Kidney (tissue), 14 donors: ENCODE measurements around the gene VWA8. TPM values are rescaled to one million over a fixed set of nuclear protein-coding genes. Genes with fewer than 3 reads are reported as not detected.

Experiments used
- DNase-seq, 5 donors: peaks; one replicate each; pipeline ENCODE4 v3.0.0-alpha.2; 2013 to 2020
- FAIRE-seq: peaks from 2 replicates; lab custom pipeline; 2012; peaks lifted over from hg19 to GRCh38; lab: Jason Lieb, UNC
- H3K27ac ChIP-seq, 2 donors: one replicate each; pipeline ENCODE4 v1.7.0; 2013; ENCODE audit warnings: low read depth in 2 of 2, low read length in 2 of 2, inconsistent platforms in 1 of 2
- H3K27me3 ChIP-seq: one replicate; pipeline ENCODE4 v1.7.1; 2013; ENCODE audit warnings: low read length, inconsistent platforms; ENCODE audit not compliant: control insufficient read depth, insufficient read depth
- H3K36me3 ChIP-seq, 3 donors: one replicate each; pipeline versions ENCODE4 v1.7.0 to v1.7.1; 2013; ENCODE audit warnings: low read length in 3 of 3, control low read depth in 1 of 3, inconsistent platforms in 1 of 3; ENCODE audit not compliant: insufficient read depth in 3 of 3, control insufficient read depth in 2 of 3
- H3K4me1 ChIP-seq, 3 donors: one replicate each; pipeline versions ENCODE4 v1.7.0 to v1.7.1; 2013; ENCODE audit warnings: low read length in 3 of 3, inconsistent platforms in 1 of 3, low read depth in 1 of 3; ENCODE audit not compliant: control insufficient read depth in 2 of 3, insufficient read depth in 2 of 3
- H3K4me3 ChIP-seq, 3 donors: one replicate each; pipeline versions ENCODE4 v1.7.0 to v1.8.1; 2013; ENCODE audit warnings: low read length in 3 of 3, control low read depth in 1 of 3, inconsistent platforms in 1 of 3
- H3K9ac ChIP-seq, 3 donors: one replicate each; pipeline versions ENCODE4 v1.7.0 to v1.7.1; 2013; ENCODE audit warnings: low read length in 3 of 3, control low read depth in 1 of 3, inconsistent platforms in 1 of 3
- H3K9me3 ChIP-seq, 3 donors: one replicate each; pipeline versions ENCODE4 v1.7.0 to v1.7.1; 2013; ENCODE audit warnings: low read length in 3 of 3, control low read depth in 1 of 3, inconsistent platforms in 1 of 3; ENCODE audit not compliant: control insufficient read depth in 2 of 3, insufficient read depth in 1 of 3
- CTCF ChIP-seq: IDR thresholded peaks from 3 replicates; pipeline ENCODE4 v1.5.1; 2012; ENCODE audit warnings: mild to moderate bottlenecking, moderate library complexity, borderline replicate concordance; ENCODE audit not compliant: insufficient read depth; ENCODE audit errors: extremely low read depth
- intact Hi-C: fragments of 100-400 bp; cut with DNase I; formaldehyde crosslinking; loops from one replicate; pipeline ENCODE4 v1.11.1; 2022
- polyA plus RNA-seq: library from polyadenylated mRNA; stranded (reverse); fragments of 350-450 nt; fragmentation: Illumina TruSeq; extraction: RNeasy Lipid Tissue Mini Kit (QIAGEN cat#74804); gene quantifications from one replicate; pipeline ENCODE4 v1.2.3, GENCODE V29; 2014; ENCODE audit warnings: low read depth, low replicate concordance; ENCODE audit not compliant: insufficient read depth
- total RNA-seq: library from RNA; stranded (reverse); fragmentation: NEBNext Ultra II Directional; extraction: Animal tissue kit (Norgen Biotek cat#: 25700); gene quantifications from one replicate; pipeline ENCODE4 v1.2.1, GENCODE V29; 2021
- donor health status: control.
- donor health status: control.
- donor health status: control.
- donor health status: control.
- donor health status: control.
- donor health status: DM: yes; HTN: yes; CAD: no.
- donor health status: Normal renal cell carcinoma (clear cell type).

The VWA8 gene
- total and polyA plus RNA-seq, 2 donors from 2014 or later, result 6.4 to 21.3 TPM

- no peak for FAIRE-seq
- no peaks in the 10 kb centered on the region for H3K4me1 ChIP-seq
- intact Hi-C loops, result no loop called here
- TF ChIP-seq CTCF, result no peak
- H3K27me3 ChIP-seq, result no peaks in the 10 kb centered on the region
- no peaks in the 10 kb centered on the region for H3K9me3 ChIP-seq
- no peak overlapping the region for H3K27ac ChIP-seq
- no peak for DNase-seq
- peaks cover 0 to 4% (median 2%) of the 10 kb centered on the region in 3 donors for H3K36me3 ChIP-seq
- no peak overlapping the region for H3K9ac ChIP-seq
- no peak overlapping the region for H3K4me3 ChIP-seq
Observed at GRCh38 chr13:41716236-41716635, 244.7 kb downstream of the VWA8 start.

GRCh38 chr13:41713405-41713804, 247.5 kb downstream of the VWA8 start:
- FAIRE-seq, result no peak
- intact Hi-C loops, result no loop called here

GRCh38 chr13:41710771-41711170, 250.1 kb downstream of the VWA8 start:
- no peaks in the 10 kb centered on the region for H3K9me3 ChIP-seq
- no peak overlapping the region for H3K27ac ChIP-seq
- no peak for FAIRE-seq
- DNase-seq, result no peak
- H3K27me3 ChIP-seq, result no peaks in the 10 kb centered on the region
- H3K36me3 ChIP-seq, result no peaks in the 10 kb centered on the region
- no peak overlapping the region for H3K9ac ChIP-seq
- intact Hi-C loops, result no loop called here
- TF ChIP-seq CTCF, result no peak
- peaks cover 0 to 4% (median 2%) of the 10 kb centered on the region in 3 donors for H3K4me1 ChIP-seq
- H3K4me3 ChIP-seq, result no peak overlapping the region

More at GRCh38 chr13:41713405-41713804, 247.5 kb downstream of the VWA8 start:
- Histone ChIP-seq H3K9ac (no peak overlapping the region), H3K4me3 (no peak overlapping the region), H3K9me3 (no peaks in the 10 kb centered on the region), H3K4me1 (peaks cover 0 to 2% (median 0%) of the 10 kb centered on the region in 3 donors), H3K36me3 (no peaks in the 10 kb centered on the region), H3K27ac (no peak overlapping the region), H3K27me3 (no peaks in the 10 kb centered on the region)
- no peak for DNase-seq
- TF ChIP-seq CTCF, result no peak

GRCh38 chr13:41709511-41709910, 251.4 kb downstream of the VWA8 start:
- H3K27me3 ChIP-seq, result no peaks in the 10 kb centered on the region
- intact Hi-C loops, result no loop called here
- H3K4me3 ChIP-seq, result no peak overlapping the region
- FAIRE-seq (no peak), DNase-seq (no peak)
- H3K9ac ChIP-seq, result no peak overlapping the region
- no peak for TF ChIP-seq CTCF
- peaks cover 0 to 4% (median 2%) of the 10 kb centered on the region in 3 donors for H3K4me1 ChIP-seq
- H3K9me3 ChIP-seq, result no peaks in the 10 kb centered on the region
- H3K27ac ChIP-seq, result peak overlapping the region in 1 of 2 donors; percentile 24
- H3K36me3 ChIP-seq, result no peaks in the 10 kb centered on the region
